GM13977 (cell line): ENCODE data around the gene TMEM273.
A peak's percentile ranks its signal among the peaks of the same experiment; 100 is the strongest.

Source experiments
- DNase-seq: peaks from one replicate; pipeline ENCODE4 v3.0.0; 2012; ENCODE audit warnings: low spot score
- CTCF ChIP-seq: IDR thresholded peaks from 2 replicates; pipeline ENCODE4 v1.5.1; 2012; ENCODE audit warnings: mild to moderate bottlenecking, control low read depth; ENCODE audit not compliant: insufficient read depth; ENCODE audit errors: extremely low read depth, missing control alignments
- in situ Hi-C: fragments of 300-500 bp; cut with MboI; formaldehyde crosslinking; loops from one replicate; pipeline ENCODE4 v1.12.0; 2022; ENCODE audit warnings: low sequenced_read_pairs, low pct_unique_long_range_greater_than_20kb, mixed read lengths, inconsistent platforms; ENCODE audit not compliant: unreplicated experiment

TMEM273 gene

GRCh38 chr10:49170632-49171325 is 17.4 kb downstream of the TMEM273 start:
- no peak for DNase-seq
- peak; percentile 10 for TF ChIP-seq CTCF
- in situ Hi-C loops, result no loop called here

- no peak for TF ChIP-seq CTCF
- in situ Hi-C loops, result no loop called here
- no peak for DNase-seq
These were observed 18.4 kb downstream of the TMEM273 start for GRCh38 chr10:49169776-49170175.

GRCh38 chr10:49168831-49169500 is 19.2 kb downstream of the TMEM273 start:
- in situ Hi-C loops, result no loop called here
- DNase-seq, result no peak
- TF ChIP-seq CTCF, result no peak

GRCh38 chr10:49168171-49168540 is 20.0 kb downstream of the TMEM273 start:
- TF ChIP-seq CTCF, result no peak
- no peak for DNase-seq
- in situ Hi-C loops, result no loop called here

- no peak for DNase-seq
- no peak for TF ChIP-seq CTCF
These were observed 20.6 kb downstream of the TMEM273 start for GRCh38 chr10:49167425-49168170.

GRCh38 chr10:49166484-49167400 is 21.4 kb downstream of the TMEM273 start:
- in situ Hi-C loops, result no loop called here
- TF ChIP-seq CTCF, result no peak
- DNase-seq, result no peak

More at GRCh38 chr10:49167425-49168170, 20.6 kb downstream of the TMEM273 start:
- in situ Hi-C loops, result no loop called here
